ENCODE data around the gene SMIM24.
"Not testable (repeated sequence)": the region's sequence is repeated elsewhere in the genome, so short reads cannot be mapped to it uniquely, and the experiment has no call there.

Gene SMIM24

DNA sequence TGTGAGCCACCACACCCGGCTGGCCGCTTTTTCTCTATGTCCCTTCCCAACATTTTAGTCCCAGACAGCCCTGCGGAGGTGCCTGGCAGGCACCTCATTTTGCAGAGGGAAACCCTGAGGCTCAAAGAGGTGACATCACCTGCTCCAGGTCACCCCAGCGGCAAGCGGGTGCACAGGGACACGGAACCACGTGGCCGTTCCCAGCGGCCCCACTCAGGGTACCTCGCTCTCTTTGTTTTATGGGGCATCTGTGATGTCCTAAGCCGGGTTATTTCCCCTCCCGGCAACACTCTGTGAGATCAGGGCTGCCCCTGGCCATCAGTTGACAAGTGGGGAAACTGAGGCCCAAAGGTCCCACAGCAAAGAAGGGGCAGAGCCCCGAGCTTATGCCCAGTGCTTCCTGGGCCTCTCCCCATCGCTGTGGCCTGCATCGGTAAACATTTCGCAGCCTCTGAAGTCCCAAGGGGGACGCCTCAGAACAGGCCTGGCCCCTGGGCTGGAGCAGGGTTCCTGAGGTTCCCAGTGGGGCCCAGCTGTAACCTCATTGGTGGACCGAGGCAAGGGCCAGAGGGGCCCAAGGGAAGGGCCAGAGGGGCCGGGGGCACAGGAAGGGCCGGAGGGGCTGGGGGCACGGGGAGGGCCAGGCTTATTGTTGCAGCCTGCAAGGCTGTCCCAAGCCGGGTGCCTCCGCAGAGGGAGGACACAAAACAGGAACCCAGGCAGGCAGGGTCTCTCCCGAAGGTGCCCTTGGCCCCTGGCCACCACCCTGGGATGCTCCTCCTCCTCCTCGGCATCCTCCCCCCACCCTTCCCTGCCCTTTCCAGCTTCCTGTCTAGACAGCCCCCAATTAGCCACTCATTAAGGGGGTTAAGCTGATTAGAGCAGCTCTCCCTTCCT, 39.0 kb downstream of the SMIM24 start:
- DNase-seq (ENCODE audit: extremely low spot score, insufficient read length, low read depth) (no peak), FAIRE-seq (no peak)

- FAIRE-seq (peak; percentile 68), DNase-seq (ENCODE audit: extremely low spot score, insufficient read length, low read depth) (peak; percentile 47)
Observed at GRCh38 chr19:3440082-3440481, 40.2 kb downstream of the SMIM24 start.

DNA sequence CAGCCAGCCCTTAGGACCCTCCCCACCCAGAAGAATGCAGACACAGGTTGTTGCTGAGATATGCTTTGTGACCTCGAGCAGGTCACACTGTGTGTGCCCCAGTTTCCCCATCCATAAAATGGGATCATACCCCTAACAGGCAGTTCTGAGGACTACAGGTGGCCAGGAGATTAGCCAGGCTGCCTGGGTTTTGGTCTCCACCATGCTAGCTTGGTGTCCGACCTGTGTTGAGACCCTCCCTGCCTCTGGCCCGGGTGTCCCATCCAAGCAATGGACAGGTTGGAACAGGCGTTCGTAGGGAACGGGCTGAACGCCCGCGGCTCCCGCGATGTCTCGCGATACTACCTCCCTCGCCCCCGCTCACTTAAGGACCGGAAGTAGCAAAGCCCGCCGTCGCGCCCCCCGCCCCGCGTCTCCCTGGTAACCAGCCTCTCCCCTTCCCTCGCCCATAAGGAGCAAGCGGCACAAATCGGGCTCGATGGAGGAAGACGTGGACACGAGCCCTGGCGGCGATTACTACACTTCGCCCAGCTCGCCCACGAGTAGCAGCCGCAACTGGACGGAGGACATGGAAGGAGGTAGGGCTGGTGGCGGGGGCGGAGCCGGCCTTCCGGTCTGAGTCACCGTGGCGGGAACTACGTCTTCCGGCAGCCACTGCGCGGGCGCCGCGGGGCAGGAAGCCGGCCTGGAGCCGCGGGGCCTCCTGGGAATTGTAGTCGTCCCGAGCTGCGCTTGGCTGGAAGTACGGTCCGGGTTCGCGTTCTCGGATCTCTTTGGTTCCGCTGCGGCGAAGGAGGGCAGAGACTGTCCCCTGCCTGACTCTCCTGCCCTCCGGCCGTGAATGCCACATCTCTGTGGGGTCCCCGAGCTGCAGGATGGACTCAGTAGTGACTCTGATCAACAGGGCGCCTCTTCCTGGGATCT, 45.4 kb downstream of the SMIM24 start:
- DNase-seq (ENCODE audit: extremely low spot score, insufficient read length, low read depth) (peak; percentile 98), FAIRE-seq (peak; percentile 97)

DNA sequence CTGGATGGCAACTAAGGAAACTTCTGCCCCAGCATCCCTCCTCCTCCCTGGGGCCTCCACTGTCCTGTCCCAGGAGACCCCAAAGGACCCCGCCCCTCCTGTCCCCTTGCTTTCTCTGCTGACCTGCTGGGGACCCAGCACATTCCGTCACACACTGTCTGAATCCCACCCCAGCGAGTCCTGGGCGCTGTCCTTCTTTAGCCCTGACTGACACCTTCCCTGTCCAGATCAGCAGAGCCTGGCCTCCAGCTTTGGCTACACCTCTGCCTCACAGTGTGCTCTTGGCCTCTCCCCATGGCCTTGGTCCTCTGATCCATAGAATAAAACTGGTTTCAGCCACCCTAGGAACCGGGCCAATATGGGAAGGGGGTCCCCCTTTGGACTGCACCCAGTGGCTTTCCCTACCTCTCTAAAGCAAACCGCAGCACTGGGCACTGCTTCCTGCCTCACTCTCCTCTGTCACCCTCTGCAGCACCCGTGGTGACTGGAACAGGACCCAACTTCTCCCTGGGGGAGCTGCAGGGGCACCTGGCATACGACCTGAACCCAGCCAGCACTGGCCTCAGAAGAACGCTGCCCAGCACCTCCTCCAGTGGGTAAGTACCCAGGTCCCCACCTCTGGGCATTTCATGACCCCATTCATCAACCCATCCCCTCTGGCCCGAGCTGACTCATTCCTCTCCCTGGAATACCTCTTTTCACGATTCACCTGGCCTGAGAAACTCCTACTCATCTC, 46.4 kb downstream of the SMIM24 start:
- no peak for DNase-seq (ENCODE audit: extremely low spot score, insufficient read length, low read depth)

DNA sequence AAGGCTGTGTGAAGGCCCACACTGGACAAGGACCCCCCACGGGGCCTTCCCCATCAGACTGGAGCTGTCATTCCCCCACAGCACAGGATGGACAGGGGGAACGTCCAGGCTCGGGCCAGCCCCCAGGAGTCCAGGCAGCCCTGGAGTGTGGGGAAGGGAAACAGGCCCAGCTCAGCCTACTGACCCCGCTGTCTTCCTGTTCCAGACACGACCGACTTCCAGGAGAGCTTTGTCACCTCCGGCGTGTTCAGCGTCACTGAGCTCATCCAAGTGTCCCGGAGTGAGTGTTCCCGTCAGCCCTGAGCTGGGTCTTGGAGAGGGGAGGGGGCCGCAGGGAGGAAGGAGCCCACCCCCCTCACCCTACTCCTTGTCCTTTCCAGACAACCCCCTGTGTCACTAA, 47.0 kb downstream of the SMIM24 start:
- no peak for FAIRE-seq
- DNase-seq (ENCODE audit: extremely low spot score, insufficient read length, low read depth), result no peak

More for the DNA sequence above, 46.4 kb downstream of the SMIM24 start:
- FAIRE-seq, result peak; percentile 12

DNA sequence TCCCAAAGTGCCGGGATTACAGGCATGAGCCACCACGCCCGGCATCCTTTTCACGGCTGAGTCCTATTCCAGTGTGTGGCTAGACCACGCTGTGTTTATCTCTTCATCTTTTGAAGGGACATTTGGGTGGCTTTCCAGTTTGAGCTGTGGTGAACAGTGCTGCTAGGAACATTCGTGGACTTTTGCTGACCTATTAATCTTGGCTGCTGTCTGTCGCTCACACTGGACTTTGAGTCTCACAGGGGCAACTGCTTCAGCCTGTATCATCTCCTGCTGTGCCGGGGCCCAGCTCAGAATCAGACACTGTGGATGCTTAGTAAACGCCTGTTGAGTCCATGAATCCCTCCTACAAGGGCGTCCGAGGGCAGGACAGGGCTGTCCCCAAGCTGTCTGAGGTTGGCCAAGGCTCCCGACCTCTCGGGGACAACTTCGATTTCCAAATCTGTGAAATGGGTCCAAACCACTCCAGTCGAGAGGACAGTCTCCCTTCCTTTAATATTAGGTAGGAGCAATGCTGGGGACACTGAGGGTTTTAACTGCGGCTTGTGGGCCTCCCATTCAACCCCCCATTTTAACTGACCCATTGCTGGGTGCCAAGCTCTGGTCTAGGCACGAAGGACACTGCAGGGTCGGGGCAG, 48.4 kb downstream of the SMIM24 start:
- FAIRE-seq (no peak), DNase-seq (ENCODE audit: extremely low spot score, insufficient read length, low read depth) (no peak)

GRCh38 chr19:3430366-3430680, 50.0 kb downstream of the SMIM24 start:
- FAIRE-seq; DNase-seq (ENCODE audit: extremely low spot score, insufficient read length, low read depth): not testable (repeated sequence)

DNA sequence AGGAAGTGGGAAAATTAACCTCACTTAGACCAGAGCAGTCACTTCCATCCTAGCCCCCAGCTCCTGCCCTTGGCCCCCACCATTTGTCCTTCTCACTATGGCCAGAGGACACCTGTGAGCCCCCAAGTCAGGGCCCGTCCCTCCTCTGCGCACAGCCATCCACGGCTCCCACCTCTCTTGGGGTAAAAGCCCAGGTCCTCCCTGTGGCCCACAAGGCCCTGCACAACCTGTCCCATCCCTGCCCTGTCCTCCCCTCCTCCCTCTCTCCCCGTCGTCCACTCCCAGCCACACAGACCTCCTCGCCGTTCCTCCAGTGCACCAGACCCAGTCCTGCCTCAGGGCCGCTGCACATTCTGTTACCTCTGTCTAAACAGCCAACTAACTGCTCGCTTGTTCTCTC, 53.9 kb downstream of the SMIM24 start:
- FAIRE-seq, result no peak
- DNase-seq (ENCODE audit: extremely low spot score, insufficient read length, low read depth), result no peak
